PC-3 (cell line): ENCODE data around the gene TMEM163. TPM values are rescaled to one million over a fixed set of nuclear protein-coding genes. Genes with fewer than 3 reads are reported as not detected.

Experiments used
- ATAC-seq: fragments of 200-7000 bp; cut with Tn5 transposase; 2 replicates; pipeline ENCODE4 v1.9.1; 2020; ENCODE audit warnings: mild to moderate bottlenecking, moderate library complexity
- BruUV-seq: library from RNA; stranded (reverse); fragments of 400-500 nt; replicated peaks from 2 replicates; lab custom pipeline; 2021; lab: Mats Ljungman, UMichigan
- CTCF ChIA-PET: fragments of 300-600 bp; sonication (Branson Sonifier 250); formaldehyde crosslinking; loops from one replicate; lab custom pipeline; 2022; ENCODE audit warnings: antibody characterized with exemption; lab: Charles Lee
- POLR2A ChIA-PET: fragments of 300-600 bp; sonication (Branson Sonifier 250); formaldehyde crosslinking; loops from one replicate; lab custom pipeline; 2022; ENCODE audit warnings: antibody characterized with exemption; ENCODE audit not compliant: unreplicated experiment; lab: Charles Lee
- DNase-seq: peaks from one replicate; pipeline ENCODE4 v3.0.0-alpha.2; 2015
- H2AFZ ChIP-seq: fragments of 300-600 bp; sonication (generic); 2 replicates; pipeline ENCODE4 v1.6.0; 2016; ENCODE audit warnings: antibody characterized with exemption, low read length
- H3F3A ChIP-seq: fragments of 300-600 bp; sonication (generic); one replicate; pipeline ENCODE4 v1.6.0; 2017; ENCODE audit warnings: antibody characterized with exemption, low read length, control low read depth, mild to moderate bottlenecking; ENCODE audit not compliant: unreplicated experiment
- H3K27ac ChIP-seq: fragments of 300-600 bp; sonication (generic); 2 replicates; pipeline ENCODE4 v1.5.1; 2016; ENCODE audit warnings: mild to moderate bottlenecking, low read length
- H3K27me3 ChIP-seq: fragments of 300-600 bp; sonication (generic); 2 replicates; pipeline ENCODE4 v1.6.1; 2016; ENCODE audit warnings: low read length, mixed read lengths
- H3K36me3 ChIP-seq: fragments of 300-600 bp; sonication (generic); 2 replicates; pipeline ENCODE4 v1.6.1; 2016; ENCODE audit warnings: low read depth, mixed run types, low read length, mixed read lengths
- H3K4me1 ChIP-seq: fragments of 300-600 bp; sonication (generic); 2 replicates; pipeline ENCODE4 v1.5.1; 2016; ENCODE audit warnings: low read length; ENCODE audit not compliant: insufficient read depth
- H3K4me2 ChIP-seq: fragments of 300-600 bp; sonication (generic); 2 replicates; pipeline ENCODE4 v1.6.0; 2016; ENCODE audit warnings: low read length
- H3K4me3 ChIP-seq: fragments of 300-600 bp; sonication (generic); 2 replicates; pipeline ENCODE4 v1.5.1; 2016; ENCODE audit warnings: mild to moderate bottlenecking, low read length, mixed read lengths
- H3K79me2 ChIP-seq: fragments of 300-600 bp; sonication (generic); 2 replicates; pipeline ENCODE4 v1.6.1; 2017; ENCODE audit warnings: low read length, mixed read lengths
- H3K9ac ChIP-seq: fragments of 300-600 bp; sonication (generic); 2 replicates; pipeline ENCODE4 v1.6.0; 2016; ENCODE audit warnings: mild to moderate bottlenecking, low read length
- H3K9me2 ChIP-seq: fragments of 300-600 bp; sonication (generic); replicated peaks from 2 replicates; pipeline ENCODE4 v1.6.1; 2016; ENCODE audit warnings: mixed run types, low read length, mixed read lengths
- H3K9me3 ChIP-seq: fragments of 300-600 bp; sonication (generic); 2 replicates; pipeline ENCODE4 v1.6.1; 2016; ENCODE audit warnings: low read length, mixed read lengths
- H4K20me1 ChIP-seq: fragments of 300-600 bp; sonication (generic); 2 replicates; pipeline ENCODE4 v1.6.1; 2016; ENCODE audit warnings: low read length, mixed read lengths
- CTCF ChIP-seq: fragments of 300-600 bp; sonication (generic); conservative IDR thresholded peaks from 2 replicates; pipeline ENCODE4 v1.5.1; 2017; ENCODE audit warnings: antibody characterized with exemption, low read depth, mild to moderate bottlenecking, low read length
- EZH2 ChIP-seq: fragments of 300-600 bp; sonication (generic); IDR thresholded peaks from one replicate; pipeline ENCODE4 v1.6.1; 2017; ENCODE audit warnings: antibody characterized with exemption, mild to moderate bottlenecking, low read length; ENCODE audit not compliant: unreplicated experiment
- EZH2phosphoT487 ChIP-seq: fragments of 300-600 bp; sonication (generic); IDR thresholded peaks from 2 replicates; pipeline ENCODE4 v1.6.1; 2018; ENCODE audit warnings: mild to moderate bottlenecking, antibody characterized with exemption, low read length, borderline replicate concordance
- intact Hi-C: fragments of 100-400 bp; cut with micrococcal nuclease; formaldehyde crosslinking; loops from 2 replicates; pipeline ENCODE4 v1.9.0; 2023
- total RNA-seq: library from RNA; depleted of rRNA; stranded (reverse); fragments of >200 nt; gene quantifications from 2 replicates; pipeline ENCODE4 v1.2.3, GENCODE V29; 2014

Gene TMEM163
- total RNA-seq, 1 experiment from 2014 or later: 0.47 TPM

- 0 out of 2 replicates have a peak, but pooled peaks cover 4% of the 10 kb centered on the region for H4K20me1 ChIP-seq
- H3K36me3 ChIP-seq: no peaks in the 10 kb centered on the region
- no peak for DNase-seq
- ChIA-PET CTCF (interaction anchor here (0.8 to 2.0 kb wide), 2 partner anchors 37 to 527 kb away, joined by 3 to 6 read pairs; no protein-coding TSS in a partner anchor), POLR2A (no interaction called here)
- TF ChIP-seq EZH2phosphoT487: no peak
- TF ChIP-seq EZH2: no peak
- TF ChIP-seq CTCF: no peak
- H3K4me3 ChIP-seq: no peak overlapping the region
- H3K9me3 ChIP-seq: no peaks in the 10 kb centered on the region
- intact Hi-C loops: loop anchor here (2.0 to 5.0 kb wide), 4 partner anchors 37 to 526 kb away; no protein-coding TSS in a partner anchor
- H3K27ac ChIP-seq: no peak overlapping the region
- no peak for ATAC-seq
- no peak overlapping the region for H3K9ac ChIP-seq
- peaks cover 18% of the 10 kb centered on the region for H3K4me1 ChIP-seq
- no peaks in the 10 kb centered on the region for H3K9me2 ChIP-seq
- H3F3A ChIP-seq: no peaks in the 10 kb centered on the region
- H3K79me2 ChIP-seq: no peaks in the 10 kb centered on the region
- TSS peak; percentile 6 for BruUV-seq
- H2AFZ ChIP-seq: no peak overlapping the region
- no peak overlapping the region for H3K4me2 ChIP-seq
- H3K27me3 ChIP-seq: no peaks in the 10 kb centered on the region
Measured at GRCh38 chr2:134413430-134413829, 305.4 kb downstream of the TMEM163 start.

GRCh38 chr2:134412639-134412999, 306.2 kb downstream of the TMEM163 start:
- no TSS peak for BruUV-seq
- Histone ChIP-seq H3K4me3 (no peak overlapping the region), H3K27me3 (no peaks in the 10 kb centered on the region), H3K36me3 (no peaks in the 10 kb centered on the region), H3K9ac (no peak overlapping the region), H3K4me2 (no peak overlapping the region), H2AFZ (no peak overlapping the region), H4K20me1 (0 out of 2 replicates have a peak, but pooled peaks cover 4% of the 10 kb centered on the region), H3K27ac (no peak overlapping the region), H3K79me2 (no peaks in the 10 kb centered on the region), H3K9me2 (no peaks in the 10 kb centered on the region), H3K4me1 (peaks cover 26% of the 10 kb centered on the region), H3K9me3 (no peaks in the 10 kb centered on the region), H3F3A (no peaks in the 10 kb centered on the region)
- TF ChIP-seq EZH2: no peak
- no peak for TF ChIP-seq EZH2phosphoT487
- TF ChIP-seq CTCF: no peak
- intact Hi-C loops: loop anchor here (1.0 to 5.0 kb wide), 5 partner anchors 36 to 525 kb away; no protein-coding TSS in a partner anchor
- POLR2A ChIA-PET: no interaction called here
- DNase-seq (no peak), ATAC-seq (no peak)
- CTCF ChIA-PET: interaction anchor here (1.4 to 2.0 kb wide), 3 partner anchors 37 to 526 kb away, joined by 6 to 15 read pairs (median 8); no protein-coding TSS in a partner anchor

- no TSS peak for BruUV-seq
- no peaks in the 10 kb centered on the region for H3F3A ChIP-seq
- no peaks in the 10 kb centered on the region for H3K27me3 ChIP-seq
- ATAC-seq: peak; percentile 59
- intact Hi-C loops: loop anchor here (1.0 to 5.0 kb wide), 5 partner anchors 35 to 525 kb away; no protein-coding TSS in a partner anchor
- POLR2A ChIA-PET: interaction anchor here (0.6 kb wide), 1 partner anchor 15 kb away, joined by 3 read pairs; no protein-coding TSS in a partner anchor
- H3K4me3 ChIP-seq: no peak overlapping the region
- H3K27ac ChIP-seq: no peak overlapping the region
- peak; percentile 77 for DNase-seq
- no peaks in the 10 kb centered on the region for H3K36me3 ChIP-seq
- CTCF ChIA-PET: interaction anchor here (0.5 to 2.0 kb wide), 11 partner anchors 13 to 543 kb away, joined by 3 to 15 read pairs (median 3); no protein-coding TSS in a partner anchor
- no peak overlapping the region for H2AFZ ChIP-seq
- H3K9me3 ChIP-seq: no peaks in the 10 kb centered on the region
- H3K4me2 ChIP-seq: no peak overlapping the region
- H3K79me2 ChIP-seq: no peaks in the 10 kb centered on the region
- no peak overlapping the region for H3K9ac ChIP-seq
- TF ChIP-seq EZH2phosphoT487 (no peak), CTCF (peak; percentile 84)
- H3K9me2 ChIP-seq: no peaks in the 10 kb centered on the region
- 0 out of 2 replicates have a peak, but pooled peaks cover 4% of the 10 kb centered on the region for H4K20me1 ChIP-seq
- H3K4me1 ChIP-seq: peaks cover 32% of the 10 kb centered on the region
Measured at GRCh38 chr2:134411828-134412638, 306.8 kb downstream of the TMEM163 start.
